ENCODE results near the gene USP2.
A peak's percentile ranks its signal among the peaks of the same experiment; 100 is the strongest.

Gene USP2

GRCh38 chr11:119373921-119374631, 7.4 kb downstream of the USP2 start:
- TF ChIP-seq CTCF (IDR thresholded peaks at IDR 0.05; ENCODE audit: insufficient read depth, low read length, poor library complexity, severe bottlenecking) = peak; percentile 86
- no peak overlapping the region for H3K4me3 ChIP-seq (replicated peaks; ENCODE audit: low read depth, low read length)
- DNase-seq (ENCODE audit: extremely low read depth, insufficient read length) = no peak

DNA sequence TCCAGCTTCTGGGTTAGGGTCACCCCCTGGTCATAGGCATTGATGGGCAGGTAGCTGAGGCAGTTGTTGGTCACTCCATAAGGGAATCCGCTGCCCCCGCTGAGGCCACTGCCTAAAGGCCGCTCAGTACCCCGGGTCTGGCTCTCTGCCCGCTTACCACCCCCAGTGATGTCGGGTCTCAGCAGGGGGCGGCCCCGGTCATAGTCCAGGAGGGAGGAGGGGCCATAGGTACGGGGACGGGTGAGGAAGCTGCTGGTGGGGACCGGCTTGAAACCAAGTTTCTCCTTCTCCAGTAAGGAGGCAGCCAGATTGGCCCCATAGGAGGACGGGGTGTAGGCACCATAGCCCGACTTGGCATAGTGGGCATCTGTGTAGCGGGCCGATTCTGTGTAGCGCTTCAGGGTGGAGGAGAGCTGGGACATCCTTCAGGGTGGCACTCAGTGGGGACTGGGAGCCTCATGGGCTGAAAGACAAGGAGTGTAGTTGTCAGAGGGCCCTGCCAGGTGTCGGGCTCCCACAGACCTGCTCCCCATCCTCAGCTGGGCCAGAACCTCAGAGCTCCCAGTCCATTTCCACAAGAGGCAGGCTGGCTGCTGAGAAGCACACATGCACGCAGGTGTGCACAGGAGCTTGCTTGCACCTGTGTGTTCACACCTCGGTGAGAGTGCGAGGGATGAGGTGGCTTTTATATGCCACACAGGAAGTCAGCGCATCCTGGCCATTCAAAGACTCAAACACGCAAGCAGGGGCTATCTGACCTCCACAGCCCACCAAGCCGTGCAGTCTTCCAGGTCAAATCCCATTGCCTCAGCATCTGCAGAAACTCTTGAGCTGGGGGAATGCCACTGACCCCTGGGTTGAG, 8.2 kb downstream of the USP2 start:
- Histone ChIP-seq H3K36me3 (ENCODE audit: control insufficient read depth, insufficient read depth, low read length) (no peaks in the 10 kb centered on the region), H3K4me3 (replicated peaks; ENCODE audit: low read depth, low read length) (no peak overlapping the region), H3K27me3 (replicated peaks; ENCODE audit: control insufficient read depth, insufficient read depth, low read length) (no peaks in the 10 kb centered on the region; the same call in 1 of the 2 replicates)
- no peak for TF ChIP-seq CTCF (IDR thresholded peaks at IDR 0.05; ENCODE audit: insufficient read depth, low read length, poor library complexity, severe bottlenecking)
- DNase-seq (ENCODE audit: extremely low read depth, insufficient read length) = no peak

More at GRCh38 chr11:119373921-119374631, 7.4 kb downstream of the USP2 start:
- Histone ChIP-seq H3K27me3 (replicated peaks; ENCODE audit: control insufficient read depth, insufficient read depth, low read length) (no peaks in the 10 kb centered on the region; the same call in 1 of the 2 replicates), H3K36me3 (ENCODE audit: control insufficient read depth, insufficient read depth, low read length) (no peaks in the 10 kb centered on the region)

- Histone ChIP-seq H3K27me3 (replicated peaks; ENCODE audit: control insufficient read depth, insufficient read depth, low read length) (no peaks in the 10 kb centered on the region; the same call in 1 of the 2 replicates), H3K36me3 (ENCODE audit: control insufficient read depth, insufficient read depth, low read length) (no peaks in the 10 kb centered on the region), H3K4me3 (replicated peaks; ENCODE audit: low read depth, low read length) (no peak overlapping the region)
- no peak for TF ChIP-seq CTCF (IDR thresholded peaks at IDR 0.05; ENCODE audit: insufficient read depth, low read length, poor library complexity, severe bottlenecking)
- no peak for DNase-seq (ENCODE audit: extremely low read depth, insufficient read length)
Observed at GRCh38 chr11:119372260-119373058, 9.0 kb downstream of the USP2 start.

DNA sequence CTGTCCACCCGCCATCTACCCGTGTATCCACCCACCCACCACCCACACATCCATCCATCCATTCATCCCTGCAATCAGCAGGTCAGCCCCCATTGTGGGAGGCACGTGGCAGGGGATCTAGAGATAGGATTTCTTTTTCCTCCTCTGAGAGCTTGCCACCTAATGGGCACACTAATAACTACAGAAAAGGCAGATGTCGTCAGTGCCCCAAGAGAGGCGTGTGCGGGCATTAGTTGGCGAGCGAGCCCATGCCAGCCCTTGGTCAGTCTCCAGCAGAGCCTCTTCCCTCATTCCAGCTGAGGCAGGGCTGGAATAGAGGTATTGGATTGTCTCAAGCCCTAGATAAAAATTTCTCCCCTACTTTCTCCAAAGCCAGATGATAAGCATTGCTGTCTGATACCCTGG, 9.7 kb downstream of the USP2 start:
- peak; percentile 11 for TF ChIP-seq CTCF (IDR thresholded peaks at IDR 0.05; ENCODE audit: insufficient read depth, low read length, poor library complexity, severe bottlenecking)
- Histone ChIP-seq H3K27me3 (replicated peaks; ENCODE audit: control insufficient read depth, insufficient read depth, low read length) (no peaks in the 10 kb centered on the region; the same call in 1 of the 2 replicates), H3K36me3 (ENCODE audit: control insufficient read depth, insufficient read depth, low read length) (no peaks in the 10 kb centered on the region), H3K4me3 (replicated peaks; ENCODE audit: low read depth, low read length) (no peak overlapping the region)
- DNase-seq (ENCODE audit: extremely low read depth, insufficient read length) = no peak

GRCh38 chr11:119371067-119371601, 10.4 kb downstream of the USP2 start:
- Histone ChIP-seq H3K27me3 (replicated peaks; ENCODE audit: control insufficient read depth, insufficient read depth, low read length) (no peaks in the 10 kb centered on the region; the same call in 1 of the 2 replicates), H3K4me3 (replicated peaks; ENCODE audit: low read depth, low read length) (no peak overlapping the region), H3K36me3 (ENCODE audit: control insufficient read depth, insufficient read depth, low read length) (no peaks in the 10 kb centered on the region)
- TF ChIP-seq CTCF (IDR thresholded peaks at IDR 0.05; ENCODE audit: insufficient read depth, low read length, poor library complexity, severe bottlenecking) = no peak
- DNase-seq (ENCODE audit: extremely low read depth, insufficient read length) = no peak

Data from GM06990 (cell line).